HepG2 (cell line): Measurements from ENCODE around the gene RNASE7. TPM values are rescaled to one million over a fixed set of nuclear protein-coding genes. Genes with fewer than 3 reads are reported as not detected.

Experiments used
- CCAR2 ChIP-seq: fragments of 200-400 bp; formaldehyde crosslinking; optimal IDR thresholded peaks from 2 replicates; pipeline ENCODE3; 2018; ENCODE audit warnings: low read depth, mild to moderate bottlenecking, low read length, moderate library complexity
- CHD4 ChIP-seq: fragments of 200-600 bp; sonication (generic); IDR thresholded peaks from 2 replicates; pipeline ENCODE4 v1.7.0; 2017; ENCODE audit warnings: mild to moderate bottlenecking, low read length, borderline replicate concordance
- FOXO1 ChIP-seq: sonication (generic); formaldehyde crosslinking; IDR thresholded peaks from 2 replicates; pipeline ENCODE4 v1.4.0; 2020; ENCODE audit warnings: missing genetic modification reagents
- MED13 ChIP-seq: sonication (generic); formaldehyde crosslinking; IDR thresholded peaks from 2 replicates; pipeline ENCODE4 v1.5.0; 2020; ENCODE audit warnings: missing genetic modification reagents
- NAIF1 ChIP-seq: sonication (generic); formaldehyde crosslinking; IDR thresholded peaks from 2 replicates; pipeline ENCODE4 v1.5.0; 2020; ENCODE audit warnings: mild to moderate bottlenecking, missing genetic modification reagents, borderline replicate concordance
- NFE2 ChIP-seq: sonication (generic); formaldehyde crosslinking; IDR thresholded peaks from 2 replicates; pipeline ENCODE4 v1.4.0; 2020; ENCODE audit warnings: missing genetic modification reagents
- RXRB ChIP-seq: IDR thresholded peaks from 2 replicates; pipeline ENCODE4 v1.6.1; 2016; ENCODE audit warnings: borderline replicate concordance, missing genetic modification reagents, missing compliant biosample characterization
- SCMH1 ChIP-seq: sonication (generic); formaldehyde crosslinking; IDR thresholded peaks from 2 replicates; pipeline ENCODE4 v1.9.0; 2021; ENCODE audit warnings: missing genetic modification reagents, mild to moderate bottlenecking, borderline replicate concordance
- SNAPC2 ChIP-seq: sonication (generic); formaldehyde crosslinking; IDR thresholded peaks from 2 replicates; pipeline ENCODE4 v1.8.1; 2022; ENCODE audit warnings: mild to moderate bottlenecking, missing genetic modification reagents
- TCF7 ChIP-seq: sonication (generic); IDR thresholded peaks from 2 replicates; pipeline ENCODE4 v1.6.1; 2016; ENCODE audit warnings: antibody characterized with exemption, low read depth
- YEATS2 ChIP-seq: sonication (generic); formaldehyde crosslinking; IDR thresholded peaks from 2 replicates; pipeline ENCODE4 v1.4.0; 2020; ENCODE audit warnings: missing genetic modification reagents, borderline replicate concordance
- ZIK1 ChIP-seq: sonication (generic); formaldehyde crosslinking; IDR thresholded peaks from 2 replicates; pipeline ENCODE4 v1.5.0; 2020; ENCODE audit warnings: mild to moderate bottlenecking, low read depth, missing genetic modification reagents, borderline replicate concordance
- ZMYM4 ChIP-seq: sonication (generic); formaldehyde crosslinking; IDR thresholded peaks from 2 replicates; pipeline ENCODE4 v1.8.1; 2023; ENCODE audit warnings: mild to moderate bottlenecking, missing genetic modification reagents
- ZNF10 ChIP-seq: sonication (generic); formaldehyde crosslinking; IDR thresholded peaks from 2 replicates; pipeline ENCODE4 v1.4.0; 2020; ENCODE audit warnings: mild to moderate bottlenecking, low read depth, missing genetic modification reagents, borderline replicate concordance
- ZNF354B ChIP-seq: sonication (generic); formaldehyde crosslinking; IDR thresholded peaks from 2 replicates; pipeline ENCODE4 v1.8.0; 2022; ENCODE audit warnings: mild to moderate bottlenecking, missing genetic modification reagents
- ZNF564 ChIP-seq: sonication (generic); formaldehyde crosslinking; IDR thresholded peaks from 2 replicates; pipeline ENCODE4 v1.8.1; 2023; ENCODE audit warnings: mild to moderate bottlenecking, missing genetic modification reagents
- ZNF75D ChIP-seq: sonication (generic); formaldehyde crosslinking; IDR thresholded peaks from 2 replicates; pipeline ENCODE4 v1.8.1; 2023; ENCODE audit warnings: missing genetic modification reagents, mild to moderate bottlenecking, borderline replicate concordance
- polyA plus RNA-seq, 8 experiments: library from polyadenylated mRNA; depleted of rRNA in 3 of 8; stranded (reverse) in 7 of 8; unstranded in 1 of 8; fragments of >200 nt; fragmentation: Illumina TruSeq in 4 of 8; extraction: Trizol in 4 of 8; gene quantifications; 2 replicates each; pipeline versions ENCODE4 v1.2.1 to v1.2.3, GENCODE V29; 2011 to 2016; ENCODE audit warnings: low read depth in 4 of 8, missing spikeins in 1 of 8, mixed read lengths in 1 of 8; ENCODE audit not compliant: insufficient read depth in 1 of 8
- total RNA-seq, 5 experiments: library from RNA; depleted of rRNA; stranded (reverse); fragments of >200 nt; fragmentation: Illumina TruSeq; extraction: Trizol; gene quantifications; 2 replicates each; pipeline ENCODE4 v1.2.3, GENCODE V29; 2016; ENCODE audit warnings: low read depth in 1 of 5
- TF ChIP-seq, protein P1 (sequence below): sonication (generic); formaldehyde crosslinking; IDR thresholded peaks from 2 replicates; pipeline ENCODE4 v1.5.0; 2020; ENCODE audit warnings: mild to moderate bottlenecking, missing genetic modification reagents
- TF ChIP-seq, protein P2 (sequence below): sonication (generic); formaldehyde crosslinking; IDR thresholded peaks from 2 replicates; pipeline ENCODE4 v1.4.0; 2020; ENCODE audit warnings: missing genetic modification reagents, mild to moderate bottlenecking, borderline replicate concordance
- TF ChIP-seq, protein P3 (sequence below): sonication (generic); formaldehyde crosslinking; IDR thresholded peaks from 2 replicates; pipeline ENCODE4 v1.4.0; 2020; ENCODE audit warnings: mild to moderate bottlenecking, missing genetic modification reagents
- TF ChIP-seq, protein P4 (sequence below): sonication (generic); formaldehyde crosslinking; IDR thresholded peaks from 2 replicates; pipeline ENCODE4 v1.4.0; 2020; ENCODE audit warnings: missing genetic modification reagents; ENCODE audit errors: not compliant biosample characterization
- TF ChIP-seq, protein P5 (sequence below): sonication (generic); formaldehyde crosslinking; IDR thresholded peaks from 2 replicates; pipeline ENCODE4 v1.5.0; 2020; ENCODE audit warnings: missing genetic modification reagents, mild to moderate bottlenecking, borderline replicate concordance

Gene RNASE7
- total and polyA plus RNA-seq, 2 of the 13 experiments (the other 11 are each of a cell fraction or from before 2014, with no cell fraction given) = 0.04 TPM; not detected in 1

DNA sequence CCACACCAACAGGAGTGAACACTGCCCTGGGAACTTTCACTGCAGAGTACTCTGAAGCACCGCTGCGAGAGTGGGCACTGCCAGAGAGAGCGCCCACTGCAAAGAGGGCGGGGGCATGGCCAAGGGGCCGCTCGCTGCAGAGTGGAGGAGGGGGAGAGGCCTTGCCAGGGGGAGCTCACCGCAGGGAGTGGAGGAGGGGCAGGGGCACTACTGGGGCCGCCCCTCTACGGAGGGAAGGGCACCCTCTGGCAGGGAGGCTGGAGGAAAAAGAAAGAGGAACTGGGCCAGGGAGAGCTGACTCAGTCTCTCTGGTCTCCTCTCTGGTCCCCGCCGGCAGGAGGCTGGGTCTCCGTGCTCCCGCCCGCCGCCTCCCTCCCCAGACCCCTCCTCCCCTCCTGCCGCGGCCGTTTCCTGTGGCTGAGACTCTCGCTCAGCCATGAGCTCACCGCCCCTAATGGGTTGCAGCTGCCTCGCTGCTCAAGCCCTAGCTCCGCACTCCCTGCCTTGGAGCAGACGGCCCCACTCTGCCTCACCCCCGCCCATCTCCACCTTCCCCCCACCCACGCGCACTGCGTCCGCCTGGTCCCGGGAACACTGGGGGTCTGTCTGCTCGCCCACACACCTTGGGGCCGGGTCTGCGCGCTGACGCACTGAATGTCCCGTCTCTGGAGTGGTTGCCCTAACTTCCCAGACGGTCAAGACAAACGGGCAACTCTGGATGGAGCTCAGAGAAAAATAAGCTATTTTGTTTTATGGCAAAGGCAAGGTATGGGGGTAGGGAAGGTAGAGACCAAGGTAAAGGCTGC is 29.3 kb downstream of the RNASE7 start (continued):
- no peak for TF ChIP-seq CHD4
- TF ChIP-seq NAIF1 (CRISPR knock-in tag) = no peak
- TF ChIP-seq, protein P1, sequence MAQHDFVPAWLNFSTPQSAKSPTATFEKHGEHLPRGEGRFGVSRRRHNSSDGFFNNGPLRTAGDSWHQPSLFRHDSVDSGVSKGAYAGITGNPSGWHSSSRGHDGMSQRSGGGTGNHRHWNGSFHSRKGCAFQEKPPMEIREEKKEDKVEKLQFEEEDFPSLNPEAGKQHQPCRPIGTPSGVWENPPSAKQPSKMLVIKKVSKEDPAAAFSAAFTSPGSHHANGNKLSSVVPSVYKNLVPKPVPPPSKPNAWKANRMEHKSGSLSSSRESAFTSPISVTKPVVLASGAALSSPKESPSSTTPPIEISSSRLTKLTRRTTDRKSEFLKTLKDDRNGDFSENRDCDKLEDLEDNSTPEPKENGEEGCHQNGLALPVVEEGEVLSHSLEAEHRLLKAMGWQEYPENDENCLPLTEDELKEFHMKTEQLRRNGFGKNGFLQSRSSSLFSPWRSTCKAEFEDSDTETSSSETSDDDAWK = no peak
- no peak for TF ChIP-seq ZNF354B (CRISPR knock-in tag)
- no peak for TF ChIP-seq CCAR2
- TF ChIP-seq TCF7 = no peak
- no peak for TF ChIP-seq SCMH1
- TF ChIP-seq ZNF564 (CRISPR knock-in tag) = no peak
- TF ChIP-seq ZMYM4 (CRISPR knock-in tag) = 0 out of 2 replicates have a peak, but pooled peaks have one; percentile 40
- TF ChIP-seq, protein P2, sequence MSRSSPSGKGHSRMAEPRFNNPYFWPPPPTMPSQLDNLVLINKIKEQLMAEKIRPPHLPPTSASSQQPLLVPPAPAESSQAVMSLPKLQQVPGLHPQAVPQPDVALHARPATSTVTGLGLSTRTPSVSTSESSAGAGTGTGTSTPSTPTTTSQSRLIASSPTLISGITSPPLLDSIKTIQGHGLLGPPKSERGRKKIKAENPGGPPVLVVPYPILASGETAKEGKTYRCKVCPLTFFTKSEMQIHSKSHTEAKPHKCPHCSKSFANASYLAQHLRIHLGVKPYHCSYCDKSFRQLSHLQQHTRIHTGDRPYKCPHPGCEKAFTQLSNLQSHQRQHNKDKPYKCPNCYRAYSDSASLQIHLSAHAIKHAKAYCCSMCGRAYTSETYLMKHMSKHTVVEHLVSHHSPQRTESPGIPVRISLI (CRISPR knock-in tag) = no peak
- no peak for TF ChIP-seq YEATS2 (CRISPR knock-in tag)
- TF ChIP-seq ZNF75D (CRISPR knock-in tag) = no peak
- TF ChIP-seq FOXO1 = no peak
- TF ChIP-seq SNAPC2 = no peak
- TF ChIP-seq, protein P3, sequence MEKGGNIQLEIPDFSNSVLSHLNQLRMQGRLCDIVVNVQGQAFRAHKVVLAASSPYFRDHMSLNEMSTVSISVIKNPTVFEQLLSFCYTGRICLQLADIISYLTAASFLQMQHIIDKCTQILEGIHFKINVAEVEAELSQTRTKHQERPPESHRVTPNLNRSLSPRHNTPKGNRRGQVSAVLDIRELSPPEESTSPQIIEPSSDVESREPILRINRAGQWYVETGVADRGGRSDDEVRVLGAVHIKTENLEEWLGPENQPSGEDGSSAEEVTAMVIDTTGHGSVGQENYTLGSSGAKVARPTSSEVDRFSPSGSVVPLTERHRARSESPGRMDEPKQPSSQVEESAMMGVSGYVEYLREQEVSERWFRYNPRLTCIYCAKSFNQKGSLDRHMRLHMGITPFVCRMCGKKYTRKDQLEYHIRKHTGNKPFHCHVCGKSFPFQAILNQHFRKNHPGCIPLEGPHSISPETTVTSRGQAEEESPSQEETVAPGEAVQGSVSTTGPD (CRISPR knock-in tag) = no peak
- TF ChIP-seq, protein P4, sequence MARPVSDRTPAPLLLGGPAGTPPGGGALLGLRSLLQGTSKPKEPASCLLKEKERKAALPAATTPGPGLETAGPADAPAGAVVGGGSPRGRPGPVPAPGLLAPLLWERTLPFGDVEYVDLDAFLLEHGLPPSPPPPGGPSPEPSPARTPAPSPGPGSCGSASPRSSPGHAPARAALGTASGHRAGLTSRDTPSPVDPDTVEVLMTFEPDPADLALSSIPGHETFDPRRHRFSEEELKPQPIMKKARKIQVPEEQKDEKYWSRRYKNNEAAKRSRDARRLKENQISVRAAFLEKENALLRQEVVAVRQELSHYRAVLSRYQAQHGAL (CRISPR knock-in tag) = no peak
- TF ChIP-seq RXRB (CRISPR knock-in tag) = no peak; the same call in 1 of the 2 replicates
- TF ChIP-seq MED13 = no peak
- TF ChIP-seq ZNF10 = no peak
- TF ChIP-seq, protein P5, sequence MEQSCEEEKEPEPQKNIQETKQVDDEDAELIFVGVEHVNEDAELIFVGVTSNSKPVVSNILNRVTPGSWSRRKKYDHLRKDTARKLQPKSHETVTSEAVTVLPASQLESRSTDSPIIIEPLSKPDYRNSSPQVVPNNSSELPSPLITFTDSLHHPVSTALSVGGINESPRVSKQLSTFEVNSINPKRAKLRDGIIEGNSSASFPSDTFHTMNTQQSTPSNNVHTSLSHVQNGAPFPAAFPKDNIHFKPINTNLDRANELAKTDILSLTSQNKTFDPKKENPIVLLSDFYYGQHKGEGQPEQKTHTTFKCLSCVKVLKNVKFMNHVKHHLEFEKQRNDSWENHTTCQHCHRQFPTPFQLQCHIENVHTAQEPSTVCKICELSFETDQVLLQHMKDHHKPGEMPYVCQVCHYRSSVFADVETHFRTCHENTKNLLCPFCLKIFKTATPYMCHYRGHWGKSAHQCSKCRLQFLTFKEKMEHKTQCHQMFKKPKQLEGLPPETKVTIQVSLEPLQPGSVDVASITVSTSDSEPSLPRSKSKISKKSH (CRISPR knock-in tag) = peak; percentile 87
- TF ChIP-seq NFE2 (CRISPR knock-in tag) = no peak
- TF ChIP-seq ZIK1 (CRISPR knock-in tag) = no peak
